ENCODE data around the gene ABHD2. TPM values are rescaled to one million over a fixed set of nuclear protein-coding genes. Genes with fewer than 3 reads are reported as not detected.

ABHD2 gene
- total and polyA plus RNA-seq, 8 donors: 7.9 to 151 (median 117) TPM

GRCh38 chr15:89221543-89221942 lies 133.3 kb downstream of the ABHD2 start, which contains the start of gene RLBP1:
RLBP1 (minus strand) TSS chr15:89221579; CDS start chr15:89218975, 2,604 bp downstream.
- no peak for ATAC-seq
- H3K27me3 ChIP-seq: no peaks in the 10 kb centered on the region
- intact Hi-C loops (cut with DNase I): no loop called here
- no peak for FAIRE-seq
- H3K9me3 ChIP-seq: no peaks in the 10 kb centered on the region
- H3K27ac ChIP-seq: no peak within 1 kb of the TSS
- no peak within 1 kb of the TSS for H3K4me3 ChIP-seq
- H3K36me3 ChIP-seq: no peaks in the 10 kb centered on the region
- 77 to 79% methylated on average over 10 to 11 of the region's 11 CpGs for WGBS, 2 donors
- TF ChIP-seq, protein P1, sequence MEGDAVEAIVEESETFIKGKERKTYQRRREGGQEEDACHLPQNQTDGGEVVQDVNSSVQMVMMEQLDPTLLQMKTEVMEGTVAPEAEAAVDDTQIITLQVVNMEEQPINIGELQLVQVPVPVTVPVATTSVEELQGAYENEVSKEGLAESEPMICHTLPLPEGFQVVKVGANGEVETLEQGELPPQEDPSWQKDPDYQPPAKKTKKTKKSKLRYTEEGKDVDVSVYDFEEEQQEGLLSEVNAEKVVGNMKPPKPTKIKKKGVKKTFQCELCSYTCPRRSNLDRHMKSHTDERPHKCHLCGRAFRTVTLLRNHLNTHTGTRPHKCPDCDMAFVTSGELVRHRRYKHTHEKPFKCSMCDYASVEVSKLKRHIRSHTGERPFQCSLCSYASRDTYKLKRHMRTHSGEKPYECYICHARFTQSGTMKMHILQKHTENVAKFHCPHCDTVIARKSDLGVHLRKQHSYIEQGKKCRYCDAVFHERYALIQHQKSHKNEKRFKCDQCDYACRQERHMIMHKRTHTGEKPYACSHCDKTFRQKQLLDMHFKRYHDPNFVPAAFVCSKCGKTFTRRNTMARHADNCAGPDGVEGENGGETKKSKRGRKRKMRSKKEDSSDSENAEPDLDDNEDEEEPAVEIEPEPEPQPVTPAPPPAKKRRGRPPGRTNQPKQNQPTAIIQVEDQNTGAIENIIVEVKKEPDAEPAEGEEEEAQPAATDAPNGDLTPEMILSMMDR (IDR thresholded peaks at IDR 0.05): no peak
- no peak for DNase-seq
- H3K4me1 ChIP-seq: no peaks in the 10 kb centered on the region

GRCh38 chr15:89225588-89225987 lies 137.3 kb downstream of the ABHD2 start:
- ATAC-seq (no peak), DNase-seq (no peak), FAIRE-seq (no peak)
- no peaks in the 10 kb centered on the region for H3K27me3 ChIP-seq
- H3K36me3 ChIP-seq: no peaks in the 10 kb centered on the region
- intact Hi-C loops (cut with DNase I): no loop called here
- H3K4me3 ChIP-seq: no peak overlapping the region
- no peaks in the 10 kb centered on the region for H3K9me3 ChIP-seq
- TF ChIP-seq, protein P1 (IDR thresholded peaks at IDR 0.05): no peak
- no peak overlapping the region for H3K27ac ChIP-seq
- no peaks in the 10 kb centered on the region for H3K4me1 ChIP-seq
- WGBS, 2 donors: 86% methylated on average over 5 of the region's 5 CpGs

- peak; percentile 32 to 86 (median 68) for ATAC-seq
- Histone ChIP-seq H3K9me3 (no peaks in the 10 kb centered on the region), H3K4me3 (no peak overlapping the region), H3K27ac (no peak overlapping the region), H3K4me1 (no peaks in the 10 kb centered on the region), H3K27me3 (no peaks in the 10 kb centered on the region), H3K36me3 (no peaks in the 10 kb centered on the region)
- no peak for FAIRE-seq
- TF ChIP-seq, protein P1 (IDR thresholded peaks at IDR 0.05): no peak
- WGBS, 2 donors: 70 to 73% methylated on average over 14 of the region's 14 CpGs
- intact Hi-C loops (cut with DNase I): no loop called here
- peak in 5 of 6 donors; percentile 28 to 64 (median 54) for DNase-seq
These were observed 138.3 kb downstream of the ABHD2 start for GRCh38 chr15:89226359-89227221.

- ATAC-seq (no peak), FAIRE-seq (no peak), DNase-seq (no peak)
- 85 to 90% methylated on average over 7 of the region's 7 CpGs for WGBS, 2 donors
- TF ChIP-seq, protein P1 (IDR thresholded peaks at IDR 0.05): no peak
- no peak overlapping the region for H3K4me3 ChIP-seq
- H3K27me3 ChIP-seq: no peaks in the 10 kb centered on the region
- H3K27ac ChIP-seq: no peak overlapping the region
- H3K4me1 ChIP-seq: no peaks in the 10 kb centered on the region
- H3K9me3 ChIP-seq: no peaks in the 10 kb centered on the region
- H3K36me3 ChIP-seq: no peaks in the 10 kb centered on the region
- intact Hi-C loops (cut with DNase I): no loop called here
These were observed 139.2 kb downstream of the ABHD2 start for GRCh38 chr15:89227425-89227824.

- WGBS, 2 donors: 51 to 54% methylated on average over 5 of the region's 5 CpGs
- FAIRE-seq (no peak), DNase-seq (no peak), ATAC-seq (no peak)
- H3K9me3 ChIP-seq: no peaks in the 10 kb centered on the region
- H3K27me3 ChIP-seq: no peaks in the 10 kb centered on the region
- no peaks in the 10 kb centered on the region for H3K4me1 ChIP-seq
- no peak overlapping the region for H3K27ac ChIP-seq
- no peaks in the 10 kb centered on the region for H3K36me3 ChIP-seq
- intact Hi-C loops (cut with DNase I): no loop called here
- TF ChIP-seq, protein P1 (IDR thresholded peaks at IDR 0.05): no peak
- H3K4me3 ChIP-seq: no peak overlapping the region
These were observed 142.0 kb downstream of the ABHD2 start for GRCh38 chr15:89230277-89230676.
